HepG2 (cell line): ENCODE results near the gene NPC1. TPM values are rescaled to one million over a fixed set of nuclear protein-coding genes. Genes with fewer than 3 reads are reported as not detected.

Source experiments
- ATAC-seq: fragments of 200-7000 bp; cut with Tn5 transposase; 3 replicates; pipeline ENCODE4 v1.9.1; 2020; ENCODE audit warnings: mild to moderate bottlenecking, moderate library complexity
- BruUV-seq: library from RNA; stranded (reverse); fragments of 400-500 nt; replicated peaks from 2 replicates; lab custom pipeline; 2021; lab: Mats Ljungman, UMichigan
- CTCF ChIA-PET: fragments of 300-600 bp; formaldehyde crosslinking; extraction: SDS; loops from one replicate; lab custom pipeline; 2021; ENCODE audit warnings: low total read pairs, inconsistent platforms, low intra/inter-chr PET ratio; lab: Yijun Ruan, JAX
- POLR2A ChIA-PET: fragments of 350-600 bp; sonication (Branson Sonifier 250); formaldehyde crosslinking; loops from one replicate; lab custom pipeline; 2020; ENCODE audit warnings: antibody characterized with exemption, inconsistent platforms; lab: Yijun Ruan, JAX
- DNase-seq: peaks from one replicate; pipeline ENCODE4 v3.0.0-alpha.2; 2015; ENCODE audit warnings: low spot score
- FAIRE-seq: peaks from 3 replicates; lab custom pipeline; 2011; peaks lifted over from hg19 to GRCh38; lab: Jason Lieb, UNC
- H2AFZ ChIP-seq: one replicate; pipeline ENCODE4 v1.6.1; 2011; ENCODE audit warnings: low read length, inconsistent platforms
- H3K27ac ChIP-seq: fragments of 300-600 bp; 3 replicates; pipeline ENCODE4 v1.8.0; 2011; ENCODE audit warnings: mixed run types, mild to moderate bottlenecking, mixed read lengths, low read length, inconsistent platforms; ENCODE audit not compliant: insufficient read depth; ENCODE audit errors: extremely low read length
- H3K27me3 ChIP-seq, 2 experiments: fragments of 200-600 bp in 1 of 2; 2 replicates in 1 of 2; 3 replicates in 1 of 2; pipeline versions ENCODE4 v1.6.0 to v1.8.0; 2011; ENCODE audit warnings: low read length in 2 of 2, mild to moderate bottlenecking in 2 of 2, moderate library complexity in 2 of 2, inconsistent platforms in 1 of 2; ENCODE audit not compliant: insufficient read depth in 2 of 2, control insufficient read depth in 1 of 2
- H3K36me3 ChIP-seq, 2 experiments: fragments of 200-600 bp in 1 of 2; replicated peaks in 1 of 2; 2 replicates in 1 of 2; 3 replicates in 1 of 2; pipeline versions ENCODE4 v1.5.1 to v1.8.0; 2011; ENCODE audit warnings: low read length in 2 of 2, inconsistent platforms in 1 of 2; ENCODE audit not compliant: insufficient read depth in 2 of 2, control insufficient read depth in 1 of 2
- H3K4me1 ChIP-seq: 2 replicates; pipeline ENCODE4 v1.5.1; 2012; ENCODE audit warnings: low read length, inconsistent platforms; ENCODE audit not compliant: insufficient read depth
- H3K4me2 ChIP-seq: 2 replicates; pipeline ENCODE4 v1.6.0; 2011; ENCODE audit warnings: low read depth, low read length, inconsistent platforms
- H3K4me3 ChIP-seq, 3 experiments: fragments of 200-600 bp in 1 of 3; sonication (generic), shearing (Covaris generic) in 1 of 3; replicated peaks in 1 of 3; 2 replicates each; pipeline ENCODE4 v1.5.1; 2011 to 2016; ENCODE audit warnings: low read length in 3 of 3, inconsistent platforms in 2 of 3, low read depth in 2 of 3, mild to moderate bottlenecking in 2 of 3, control low read depth in 1 of 3, mixed read lengths in 1 of 3; ENCODE audit not compliant: insufficient read depth in 1 of 3
- H3K79me2 ChIP-seq: one replicate; pipeline ENCODE4 v1.6.1; 2011; ENCODE audit warnings: low read length, inconsistent platforms; ENCODE audit not compliant: insufficient read depth
- H3K9ac ChIP-seq: 2 replicates; pipeline ENCODE4 v1.6.0; 2011; ENCODE audit warnings: mild to moderate bottlenecking, low read depth, low read length, inconsistent platforms; ENCODE audit not compliant: insufficient read depth
- H3K9me3 ChIP-seq: 2 replicates; pipeline ENCODE4 v1.5.1; 2012; ENCODE audit warnings: mild to moderate bottlenecking, low read length
- H4K20me1 ChIP-seq: 2 replicates; pipeline ENCODE4 v1.6.0; 2011; ENCODE audit warnings: inconsistent platforms, mild to moderate bottlenecking, low read length, moderate library complexity; ENCODE audit not compliant: insufficient read depth
- CEBPZ ChIP-seq: IDR thresholded peaks from 2 replicates; pipeline ENCODE4 v1.6.1; 2012; ENCODE audit warnings: low read length, improper control_type of control experiment
- CREB1 ChIP-seq, 2 experiments: fragments of 450-650 bp in 1 of 2; IDR thresholded peaks; 2 replicates each; pipeline ENCODE4 v1.6.1; 2016 to 2017; ENCODE audit warnings: control low read depth in 1 of 2, mild to moderate bottlenecking in 1 of 2, missing compliant biosample characterization in 1 of 2, missing genetic modification characterization in 1 of 2
- FOXK2 ChIP-seq: fragments of 450-650 bp; IDR thresholded peaks from 2 replicates; pipeline ENCODE4 v1.6.1; 2016
- HIVEP1 ChIP-seq: sonication (generic); formaldehyde crosslinking; IDR thresholded peaks from 2 replicates; pipeline ENCODE4 v1.4.0; 2020; ENCODE audit warnings: mild to moderate bottlenecking, missing genetic modification reagents
- MAFK ChIP-seq, 2 experiments: IDR thresholded peaks in 1 of 2; conservative IDR thresholded peaks in 1 of 2; 2 replicates each; pipeline ENCODE4 v1.6.1; 2011; ENCODE audit warnings: improper control_type of control experiment in 2 of 2, low read length in 2 of 2
- MBNL3 ChIP-seq: fragments of 250-450 bp; sonication (Bioruptor Pico); conservative IDR thresholded peaks from 2 replicates; pipeline ENCODE4 v1.8.0; 2022; ENCODE audit warnings: mild to moderate bottlenecking, inconsistent platforms
- RARG ChIP-seq: sonication (generic); formaldehyde crosslinking; IDR thresholded peaks from 2 replicates; pipeline ENCODE4 v1.4.0; 2020; ENCODE audit warnings: low read depth, mild to moderate bottlenecking, missing genetic modification reagents
- RBM22 ChIP-seq: fragments of 200-400 bp; formaldehyde crosslinking; optimal IDR thresholded peaks from 2 replicates; pipeline ENCODE3; 2017; ENCODE audit warnings: mild to moderate bottlenecking, low read length, moderate library complexity
- RORA ChIP-seq: sonication (generic); formaldehyde crosslinking; IDR thresholded peaks from 2 replicates; pipeline ENCODE4 v1.5.0; 2020; ENCODE audit warnings: mild to moderate bottlenecking, missing genetic modification reagents, moderate library complexity
- SOX13 ChIP-seq, 3 experiments: fragments of 450-650 bp in 1 of 3; sonication (generic) in 1 of 3; formaldehyde crosslinking in 1 of 3; IDR thresholded peaks in 2 of 3; conservative IDR thresholded peaks in 1 of 3; 2 replicates each; pipeline versions ENCODE4 v1.5.0 to v1.6.1; 2016 to 2020; ENCODE audit warnings: antibody characterized with exemption in 1 of 3, mild to moderate bottlenecking in 1 of 3, missing compliant biosample characterization in 1 of 3, missing genetic modification reagents in 1 of 3, moderate library complexity in 1 of 3
- SRSF1 ChIP-seq: fragments of 200-400 bp; formaldehyde crosslinking; optimal IDR thresholded peaks from 2 replicates; pipeline ENCODE3; 2017; ENCODE audit warnings: mild to moderate bottlenecking, low read depth, low read length, moderate library complexity
- ZBTB38 ChIP-seq: sonication (generic); formaldehyde crosslinking; IDR thresholded peaks from 2 replicates; pipeline ENCODE4 v1.5.1; 2020; ENCODE audit warnings: mild to moderate bottlenecking, missing genetic modification reagents
- ZKSCAN8 ChIP-seq: IDR thresholded peaks from 2 replicates; pipeline ENCODE4 v1.6.1; 2016; ENCODE audit warnings: borderline replicate concordance, missing genetic modification reagents, missing compliant biosample characterization
- ZNF256 ChIP-seq: sonication (generic); formaldehyde crosslinking; conservative IDR thresholded peaks from 2 replicates; pipeline ENCODE4 v1.4.0; 2020; ENCODE audit warnings: missing genetic modification reagents
- ZNF382 ChIP-seq: sonication (generic); formaldehyde crosslinking; IDR thresholded peaks from 2 replicates; pipeline ENCODE4 v1.5.0; 2020; ENCODE audit warnings: missing genetic modification reagents, mild to moderate bottlenecking, borderline replicate concordance
- ZNF660 ChIP-seq: sonication (generic); formaldehyde crosslinking; IDR thresholded peaks from 2 replicates; pipeline ENCODE4 v1.5.1; 2020; ENCODE audit warnings: mild to moderate bottlenecking, low read depth, missing genetic modification reagents, borderline replicate concordance
- ZSCAN25 ChIP-seq: sonication (generic); formaldehyde crosslinking; IDR thresholded peaks from 2 replicates; pipeline ENCODE4 v1.8.0; 2022; ENCODE audit warnings: mild to moderate bottlenecking, missing genetic modification reagents
- WGBS: methylation state at CpG from one replicate; pipeline ENCODE4 v1.1.6; 2017; ENCODE audit warnings: low lambda C conversion rate; 5-methylcytosine and 5-hydroxymethylcytosine counted together
- in situ Hi-C: cut with HindIII; loops from 2 replicates; pipeline ENCODE4 v1.10.0; 2017; ENCODE audit warnings: low pct_unique_long_range_greater_than_20kb; ENCODE audit not compliant: extremely low pct_ligation_motif_present
- intact Hi-C: fragments of 100-400 bp; cut with micrococcal nuclease; formaldehyde crosslinking; loops from one replicate; pipeline ENCODE4 v1.10.0; 2022; ENCODE audit not compliant: unreplicated experiment
- polyA plus RNA-seq, 8 experiments: library from polyadenylated mRNA; depleted of rRNA in 3 of 8; stranded (reverse) in 7 of 8; unstranded in 1 of 8; fragments of >200 nt; fragmentation: Illumina TruSeq in 4 of 8; extraction: Trizol in 4 of 8; gene quantifications; 2 replicates each; pipeline versions ENCODE4 v1.2.1 to v1.2.3, GENCODE V29; 2011 to 2016; ENCODE audit warnings: low read depth in 4 of 8, missing spikeins in 1 of 8, mixed read lengths in 1 of 8; ENCODE audit not compliant: insufficient read depth in 1 of 8
- total RNA-seq, 5 experiments: library from RNA; depleted of rRNA; stranded (reverse); fragments of >200 nt; fragmentation: Illumina TruSeq; extraction: Trizol; gene quantifications; 2 replicates each; pipeline ENCODE4 v1.2.3, GENCODE V29; 2016; ENCODE audit warnings: low read depth in 1 of 5

Gene NPC1
- total and polyA plus RNA-seq, 2 of the 13 experiments (the other 11 are each of a cell fraction or from before 2014, with no cell fraction given), result 46.5 to 114 TPM

GRCh38 chr18:23532848-23533247, 53.5 kb downstream of the NPC1 start:
- POLR2A ChIA-PET, result no interaction called here
- Histone ChIP-seq H3K79me2 (no peaks in the 10 kb centered on the region), H3K27ac (no peak overlapping the region), H3K4me3 (no peak overlapping the region), H3K9me3 (no peaks in the 10 kb centered on the region), H4K20me1 (no peaks in the 10 kb centered on the region), H3K4me1 (peaks cover 10% of the 10 kb centered on the region), H3K9ac (no peak overlapping the region), H2AFZ (no peak overlapping the region), H3K36me3 (peaks cover 31 to 86% of the 10 kb centered on the region in 2 experiments), H3K27me3 (no peaks in the 10 kb centered on the region), H3K4me2 (no peak overlapping the region)
- no peak for TF ChIP-seq MAFK (conservative IDR thresholded peaks at IDR 0.05 in 1 of 2, IDR thresholded peaks at IDR 0.05 in 1 of 2; ENCODE audit: low read length in 2 of 2)
- DNase-seq (no peak), FAIRE-seq (no peak), ATAC-seq (no peak)
- intact Hi-C loops, result no loop called here
- in situ Hi-C loops, result no loop called here
- CTCF ChIA-PET, result no interaction called here
- no TSS peak for BruUV-seq
- 95% methylated on average over 4 of the region's 4 CpGs for WGBS

- 0 out of 2 replicates have a peak, but pooled peaks cover under 1% of the 10 kb centered on the region for H3K4me1 ChIP-seq
- 97% methylated on average over 13 of the region's 13 CpGs for WGBS
- CTCF ChIA-PET, result no interaction called here
- FAIRE-seq, result no peak
- no peak overlapping the region for H3K9ac ChIP-seq
- intact Hi-C loops (no loop called here), in situ Hi-C loops (no loop called here)
- peaks cover 30 to 82% of the 10 kb centered on the region in 2 experiments for H3K36me3 ChIP-seq
- no peak overlapping the region for H2AFZ ChIP-seq
- no peaks in the 10 kb centered on the region for H3K27me3 ChIP-seq
- BruUV-seq, result no TSS peak
- H3K27ac ChIP-seq, result no peak overlapping the region
- POLR2A ChIA-PET, result no interaction called here
- H3K4me2 ChIP-seq, result no peak overlapping the region
- H3K79me2 ChIP-seq, result no peaks in the 10 kb centered on the region
- no peak for ATAC-seq
- no peaks in the 10 kb centered on the region for H4K20me1 ChIP-seq
- no peak for DNase-seq
- no peaks in the 10 kb centered on the region for H3K9me3 ChIP-seq
- H3K4me3 ChIP-seq, result no peak overlapping the region
- TF ChIP-seq CEBPZ (no peak), MBNL3 (no peak), ZNF256 (CRISPR knock-in tag) (no peak), SRSF1 (no peak), ZBTB38 (CRISPR knock-in tag) (peak; percentile 72; the same call in 1 of the 2 replicates), ZNF660 (CRISPR knock-in tag) (no peak), CREB1 (IDR thresholded peaks at IDR 0.05) (no peak), CREB1 (CRISPR knock-in tag; IDR thresholded peaks at IDR 0.05) (no peak), SOX13 (IDR thresholded peaks at IDR 0.05) (no peak), SOX13 (CRISPR knock-in tag; conservative IDR thresholded peaks at IDR 0.05 in 1 of 2, IDR thresholded peaks at IDR 0.05 in 1 of 2) (no peak), RBM22 (peak; percentile 56), HIVEP1 (CRISPR knock-in tag) (no peak), RORA (CRISPR knock-in tag) (no peak), ZKSCAN8 (no peak), RARG (no peak), FOXK2 (no peak), ZSCAN25 (no peak), ZNF382 (no peak)
These were observed 54.4 kb downstream of the NPC1 start for GRCh38 chr18:23531912-23532311.
